ENCODE measurements around the gene SLIT3. TPM values are rescaled to one million over a fixed set of nuclear protein-coding genes. Genes with fewer than 3 reads are reported as not detected.

The SLIT3 gene
- total RNA-seq, 3 donors from 2014 or later, result 30.7 to 103 (median 54.1) TPM

DNA sequence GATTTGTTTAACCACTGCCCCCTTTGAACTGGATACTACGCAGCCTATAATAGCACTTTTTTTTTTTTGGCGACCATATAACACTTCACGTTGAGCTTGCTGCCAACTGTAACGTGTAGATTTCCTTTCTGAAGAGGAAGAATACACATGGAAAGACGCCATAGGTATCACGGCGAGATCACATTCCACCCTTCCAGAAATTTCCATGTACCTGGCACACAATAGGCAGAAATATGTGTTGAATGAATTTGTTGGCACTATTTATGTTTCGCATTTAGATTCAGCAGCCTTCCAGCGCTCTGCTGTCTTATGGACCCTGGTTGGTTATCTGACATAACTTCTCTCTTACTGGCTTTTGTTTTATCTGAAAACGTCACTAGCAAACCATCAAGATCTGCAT is 250.3 kb downstream of the SLIT3 start:
- intact Hi-C loops (cut with DNase I; ENCODE audit: low total_unique reads), result no loop called here
- DNase-seq (ENCODE audit: low spot score in 2 of 2), result no peak
- Histone ChIP-seq H3K4me3 (no peak overlapping the region), H3K27me3 (no peaks in the 10 kb centered on the region), H3K27ac (peak overlapping the region; percentile 66 to 75), H3K9me3 (no peaks in the 10 kb centered on the region), H3K4me1 (peaks cover 0 to 5% of the 10 kb centered on the region in 2 donors), H3K36me3 (no peaks in the 10 kb centered on the region)
- no peak for TF ChIP-seq POLR2AphosphoS5 (IDR thresholded peaks at IDR 0.05)
- TF ChIP-seq CTCF (IDR thresholded peaks at IDR 0.05), result no peak
- TF ChIP-seq POLR2A (IDR thresholded peaks at IDR 0.05), result no peak

DNA sequence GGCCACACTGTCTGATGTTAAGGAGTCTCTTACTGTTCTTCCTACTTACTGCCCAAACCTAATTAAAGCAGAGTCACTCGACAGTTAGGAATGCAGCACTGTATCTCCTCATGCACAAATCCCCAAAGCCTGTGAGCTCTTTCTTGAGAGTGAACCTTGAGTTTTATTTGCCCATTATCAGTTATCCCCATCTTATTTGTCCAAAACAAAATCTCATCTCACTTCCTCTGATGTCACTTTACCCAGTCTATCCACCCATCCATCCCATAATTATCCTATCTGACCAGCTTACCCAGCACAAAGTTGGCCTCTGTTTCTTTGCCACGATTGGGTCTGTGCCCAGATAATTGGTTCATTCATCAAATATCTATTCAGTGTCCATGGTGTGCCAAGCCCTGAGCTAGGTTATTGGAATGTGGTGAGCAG is 250.8 kb downstream of the SLIT3 start:
- peak in 1 of 2 donors; percentile 71 for DNase-seq (ENCODE audit: low spot score in 2 of 2)
- Histone ChIP-seq H3K27me3 (no peaks in the 10 kb centered on the region), H3K27ac (peak overlapping the region; percentile 66 to 75), H3K36me3 (no peaks in the 10 kb centered on the region), H3K4me3 (no peak overlapping the region), H3K9me3 (no peaks in the 10 kb centered on the region), H3K4me1 (peaks cover 0 to 5% of the 10 kb centered on the region in 2 donors)
- TF ChIP-seq CTCF (IDR thresholded peaks at IDR 0.05) (no peak), POLR2AphosphoS5 (IDR thresholded peaks at IDR 0.05) (no peak), POLR2A (IDR thresholded peaks at IDR 0.05) (no peak)
- intact Hi-C loops (cut with DNase I; ENCODE audit: low total_unique reads), result no loop called here

- DNase-seq (ENCODE audit: low spot score in 2 of 2), result no peak
- Histone ChIP-seq H3K36me3 (no peaks in the 10 kb centered on the region), H3K4me3 (no peak overlapping the region), H3K9me3 (no peaks in the 10 kb centered on the region), H3K27ac (peak overlapping the region; percentile 66 to 75), H3K27me3 (no peaks in the 10 kb centered on the region), H3K4me1 (peaks cover 0 to 5% of the 10 kb centered on the region in 2 donors)
- TF ChIP-seq POLR2AphosphoS5 (IDR thresholded peaks at IDR 0.05), result no peak
- TF ChIP-seq CTCF (IDR thresholded peaks at IDR 0.05), result no peak
- TF ChIP-seq POLR2A (IDR thresholded peaks at IDR 0.05), result no peak
- intact Hi-C loops (cut with DNase I; ENCODE audit: low total_unique reads), result no loop called here
Observed at GRCh38 chr5:169049712-169050111, 251.2 kb downstream of the SLIT3 start.

- H3K4me1 ChIP-seq, result peaks cover 0 to 5% of the 10 kb centered on the region in 2 donors
- H3K9me3 ChIP-seq, result peaks cover 0 to 3% of the 10 kb centered on the region in 2 donors
- intact Hi-C loops (cut with DNase I; ENCODE audit: low total_unique reads), result no loop called here
- DNase-seq (ENCODE audit: low spot score in 2 of 2), result no peak
- no peaks in the 10 kb centered on the region for H3K27me3 ChIP-seq
- H3K36me3 ChIP-seq, result no peaks in the 10 kb centered on the region
- H3K4me3 ChIP-seq, result no peak overlapping the region
- no peak overlapping the region for H3K27ac ChIP-seq
- TF ChIP-seq CTCF (IDR thresholded peaks at IDR 0.05) (no peak), POLR2AphosphoS5 (IDR thresholded peaks at IDR 0.05) (no peak), POLR2A (IDR thresholded peaks at IDR 0.05) (no peak)
Observed at GRCh38 chr5:169048181-169049125, 252.5 kb downstream of the SLIT3 start.

GRCh38 chr5:169044962-169045361 is 256.0 kb downstream of the SLIT3 start:
- no peak for DNase-seq (ENCODE audit: low spot score in 2 of 2)
- intact Hi-C loops (cut with DNase I; ENCODE audit: low total_unique reads), result no loop called here
- H3K9me3 ChIP-seq, result peaks cover 0 to 3% of the 10 kb centered on the region in 2 donors

More at GRCh38 chr5:169044962-169045361, 256.0 kb downstream of the SLIT3 start:
- Histone ChIP-seq H3K36me3 (no peaks in the 10 kb centered on the region), H3K4me1 (peaks cover 0 to 2% of the 10 kb centered on the region in 2 donors), H3K4me3 (no peak overlapping the region), H3K27ac (no peak overlapping the region), H3K27me3 (no peaks in the 10 kb centered on the region)
- no peak for TF ChIP-seq CTCF (IDR thresholded peaks at IDR 0.05)
- no peak for TF ChIP-seq POLR2A (IDR thresholded peaks at IDR 0.05)
- no peak for TF ChIP-seq POLR2AphosphoS5 (IDR thresholded peaks at IDR 0.05)

Measured in breast epithelium (tissue), 4 donors.